Inflammatory macrophage treated with lipopolysaccharide for 1 hour (primary cell): ENCODE data around the gene NOXO1.
"Not testable (repeated sequence)": the region's sequence is repeated elsewhere in the genome, so short reads cannot be mapped to it uniquely, and the experiment has no call there.

ENCODE experiments used
- DNase-seq, 2 donors: peaks; one replicate each; pipeline ENCODE4 v3.0.0-alpha.2; 2020 to 2022

Gene NOXO1

GRCh38 chr16:1978476-1979120 lies 2.7 kb downstream of the NOXO1 start:
- DNase-seq: no peak

- DNase-seq: no peak
Measured at GRCh38 chr16:1977875-1978268, 3.4 kb downstream of the NOXO1 start.

DNA sequence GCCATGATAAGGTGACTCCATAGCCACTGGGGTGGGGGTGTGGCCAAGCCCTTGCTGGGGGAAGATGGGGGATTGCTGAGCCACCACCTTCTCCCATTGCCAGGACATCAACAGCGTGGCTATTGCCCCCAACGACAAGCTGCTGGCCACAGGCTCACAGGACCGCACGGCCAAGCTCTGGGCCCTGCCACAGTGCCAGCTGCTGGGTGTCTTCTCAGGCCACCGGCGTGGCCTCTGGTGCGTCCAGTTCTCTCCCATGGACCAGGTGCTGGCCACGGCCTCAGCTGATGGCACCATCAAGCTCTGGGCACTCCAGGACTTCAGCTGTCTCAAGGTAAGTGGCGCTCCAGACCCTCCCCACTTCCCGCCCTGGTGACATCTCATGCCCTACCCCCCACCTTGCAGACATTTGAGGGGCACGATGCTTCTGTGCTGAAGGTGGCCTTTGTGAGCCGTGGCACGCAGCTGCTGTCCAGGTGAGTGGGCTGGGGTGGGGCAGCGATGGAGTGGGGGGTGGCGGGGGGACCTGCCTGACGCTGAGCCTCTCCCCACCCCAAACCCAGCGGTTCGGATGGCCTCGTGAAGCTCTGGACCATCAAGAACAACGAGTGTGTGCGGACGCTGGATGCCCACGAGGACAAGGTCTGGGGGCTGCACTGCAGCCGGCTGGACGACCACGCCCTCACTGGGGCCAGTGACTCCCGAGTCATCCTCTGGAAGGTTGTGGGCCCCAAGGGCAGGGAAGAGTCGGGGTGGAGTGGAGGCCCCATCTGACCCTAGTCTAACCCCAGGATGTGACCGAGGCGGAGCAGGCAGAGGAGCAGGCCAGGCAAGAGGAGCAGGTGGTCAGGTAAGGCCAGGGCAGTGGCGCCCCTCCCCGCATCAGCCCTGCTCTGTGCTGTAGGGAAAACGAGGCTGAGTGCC lies 4.1 kb downstream of the NOXO1 start:
- no peak for DNase-seq

DNA sequence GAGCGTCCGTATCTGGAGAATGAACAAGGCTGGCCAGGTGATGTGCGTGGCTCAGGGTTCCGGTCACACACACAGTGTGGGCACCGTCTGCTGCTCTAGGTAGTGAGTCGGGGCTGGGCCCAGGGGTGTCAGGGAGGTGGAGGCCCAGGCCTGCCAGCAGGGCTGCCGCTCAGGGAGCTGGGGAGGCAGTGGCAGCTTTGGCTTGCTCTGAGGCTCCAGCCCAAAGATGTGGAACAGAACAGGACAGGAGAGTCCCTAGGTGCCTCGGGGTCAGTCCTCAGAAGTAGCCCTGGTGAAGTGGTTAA lies 5.1 kb downstream of the NOXO1 start:
- no peak for DNase-seq

GRCh38 chr16:1975432-1976215 lies 5.6 kb downstream of the NOXO1 start:
- DNase-seq: no peak

DNA sequence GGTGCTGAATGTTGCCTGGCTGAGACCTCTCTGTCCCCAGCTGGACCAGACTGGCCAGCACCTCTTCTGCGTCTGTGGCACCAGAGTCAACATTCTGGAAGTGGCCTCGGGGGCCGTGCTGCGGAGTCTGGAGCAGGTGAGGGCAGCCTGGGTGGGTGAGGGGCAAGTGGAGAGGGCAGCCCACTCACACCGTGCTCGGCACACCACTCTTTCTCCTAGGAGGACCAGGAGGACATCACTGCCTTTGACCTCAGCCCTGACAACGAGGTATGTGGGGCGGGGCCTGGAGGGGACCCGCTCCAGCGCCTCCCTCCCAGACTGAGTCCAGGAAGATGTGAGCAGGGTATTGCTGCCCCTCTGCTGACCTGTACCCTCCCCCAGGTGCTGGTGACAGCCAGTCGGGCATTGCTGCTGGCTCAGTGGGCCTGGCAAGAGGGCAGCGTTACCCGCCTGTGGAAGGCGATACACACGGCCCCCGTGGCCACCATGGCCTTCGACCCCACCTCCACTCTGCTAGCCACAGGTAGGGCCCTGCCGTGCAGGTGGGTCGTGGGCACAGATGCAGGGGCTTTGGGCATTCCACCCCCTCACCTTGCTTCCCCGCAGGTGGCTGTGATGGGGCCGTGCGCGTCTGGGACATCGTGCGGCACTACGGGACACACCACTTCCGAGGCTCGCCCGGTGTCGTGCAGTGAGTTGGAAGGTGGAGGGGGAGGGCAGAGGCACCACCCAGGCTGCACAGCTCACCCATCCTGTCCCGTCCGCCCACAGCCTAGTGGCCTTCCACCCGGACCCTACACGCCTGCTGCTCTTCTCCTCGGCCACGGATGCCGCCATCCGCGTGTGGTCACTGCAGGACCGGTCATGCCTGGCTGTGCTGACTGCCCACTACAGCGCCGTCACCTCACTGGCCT lies 6.9 kb downstream of the NOXO1 start:
- DNase-seq: no peak

GRCh38 chr16:1973461-1974156 lies 7.7 kb downstream of the NOXO1 start:
- no peak for DNase-seq

DNA sequence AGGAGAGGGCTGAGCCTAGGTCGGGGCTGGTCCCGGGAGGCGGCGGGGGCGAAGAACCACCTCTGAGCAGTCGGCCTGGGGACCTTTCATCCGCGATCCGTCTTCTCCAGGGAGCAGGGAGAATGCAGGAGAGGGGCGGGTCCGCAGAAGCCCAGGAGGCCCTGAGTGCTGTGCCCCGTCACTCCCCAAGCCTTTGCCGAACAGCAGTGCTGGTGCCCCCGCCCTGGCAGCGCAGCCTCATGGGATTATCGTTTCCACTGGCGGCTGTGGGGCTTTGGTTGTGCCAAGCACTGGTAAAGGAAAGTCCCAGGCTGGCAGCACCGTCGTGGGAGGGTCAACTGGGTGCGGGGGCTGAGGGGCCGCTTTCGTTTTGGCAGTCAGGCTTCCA lies 8.8 kb downstream of the NOXO1 start:
- DNase-seq: peak; percentile 22 to 56

GRCh38 chr16:1971796-1972489 lies 9.3 kb downstream of the NOXO1 start, which contains the start of gene TBL3:
Gene TBL3, plus strand, starts transcription at chr16:1972053. Its CDS starts 112 bp downstream, at chr16:1972165.
- DNase-seq: peak; percentile 85 to 96

GRCh38 chr16:1968146-1968953 lies 12.9 kb downstream of the NOXO1 start:
- DNase-seq: peak in 1 of 2 donors; percentile 38

GRCh38 chr16:1966460-1966859 lies 14.8 kb downstream of the NOXO1 start, which contains the start of gene RNF151:
Gene RNF151, plus strand, starts transcription at chr16:1966856. Its CDS starts 26 bp downstream, at chr16:1966882.
- no peak for DNase-seq

- DNase-seq: no peak
Measured at GRCh38 chr16:1965396-1966001, 15.8 kb downstream of the NOXO1 start.

DNA sequence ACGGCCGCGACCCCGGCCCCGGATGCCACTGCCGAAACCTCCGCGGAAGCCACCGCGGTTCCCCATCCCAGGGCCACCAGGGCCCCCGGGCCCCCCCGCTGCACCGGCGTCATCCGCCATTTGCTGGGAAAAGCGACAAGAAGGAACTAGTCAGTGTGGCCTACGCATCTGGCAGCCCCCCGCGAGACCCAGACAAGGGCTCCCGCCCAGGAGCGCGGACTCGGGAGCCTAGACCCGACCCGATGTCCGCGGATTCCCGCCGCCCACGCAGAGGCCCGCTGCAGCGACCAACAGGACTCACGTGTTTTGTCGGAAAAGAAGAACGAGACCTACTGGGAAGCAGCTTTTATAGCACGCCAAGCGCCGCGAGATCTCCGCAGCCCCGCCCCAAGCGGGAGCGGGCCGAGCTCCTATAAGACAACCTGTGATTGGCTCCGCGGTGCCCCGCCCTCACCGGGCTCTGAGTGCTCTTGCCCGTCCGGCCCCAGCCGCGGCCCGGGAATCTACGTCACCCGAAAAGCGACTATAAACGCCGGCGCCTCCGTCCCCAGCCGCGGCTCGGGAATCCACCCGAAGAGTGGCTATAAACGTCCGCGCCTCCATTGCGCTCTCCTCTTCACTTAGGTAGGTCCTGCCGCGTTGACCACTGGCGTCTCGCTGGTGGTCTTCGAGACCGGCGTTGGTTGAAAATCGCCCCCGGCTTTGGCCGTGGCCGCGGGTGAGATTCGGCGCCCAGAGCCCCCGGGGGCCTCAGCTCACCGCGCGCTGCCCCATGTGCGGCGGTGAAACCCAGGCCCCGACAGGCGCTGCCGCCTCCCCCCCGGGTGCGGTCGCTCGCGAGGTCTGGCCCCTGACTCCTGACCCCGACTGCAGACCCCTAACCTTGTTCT lies 16.5 kb downstream of the NOXO1 start, which contains the start of gene RPS2:
Gene RPS2, minus strand, starts transcription at position 321 of the 890 bp plus-strand sequence. Its CDS starts 201 bp downstream, at position 120.
- peak; percentile 98 to 100 for DNase-seq

- DNase-seq: peak; percentile 17 to 44
Measured at GRCh38 chr16:1963806-1964505, 17.3 kb downstream of the NOXO1 start.

GRCh38 chr16:1962161-1963153 lies 18.8 kb downstream of the NOXO1 start:
- DNase-seq: not testable (repeated sequence)

DNA sequence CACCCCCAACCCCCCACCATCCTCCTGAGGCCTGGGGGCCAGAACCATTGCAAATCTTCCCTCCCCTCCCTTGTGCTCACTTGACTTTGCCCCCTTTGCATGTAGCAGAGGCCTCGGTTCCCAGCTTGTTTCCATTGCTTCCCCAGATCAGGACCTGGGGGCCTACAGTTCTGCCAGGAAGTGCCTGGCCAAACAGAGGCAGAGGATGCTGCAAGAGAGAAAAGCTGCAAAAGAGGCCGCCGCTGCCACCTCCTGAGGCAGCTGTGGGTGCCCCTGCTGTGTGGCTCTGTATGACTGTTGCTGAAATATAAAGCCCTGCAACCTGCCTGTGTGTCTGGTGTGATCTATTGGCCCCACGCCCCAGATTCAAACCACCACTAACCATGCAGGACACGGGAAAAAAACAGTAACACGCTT lies 19.6 kb downstream of the NOXO1 start:
- no peak for DNase-seq
